T47D (cell line): ENCODE measurements around the gene DHX15.
A peak's percentile ranks its signal among the peaks of the same experiment; 100 is the strongest.

Experiments
- DNase-seq, 2 experiments: peaks; one replicate each; pipeline versions ENCODE4 v3.0.0 to v3.0.0-alpha.2; 2011 to 2012; ENCODE audit warnings: low read depth in 1 of 2, low spot score in 1 of 2
- JUND ChIP-seq: IDR thresholded peaks from 2 replicates; pipeline ENCODE4 v1.6.1; 2012; ENCODE audit warnings: low read depth
- in situ Hi-C: cut with HindIII; loops from 2 replicates; pipeline ENCODE4 v1.10.0; 2016; ENCODE audit warnings: low sequenced_read_pairs, low pct_unique_long_range_greater_than_20kb

Gene DHX15

GRCh38 chr4:24584211-24584850 is at the start of gene DHX15:
DHX15 (minus strand) TSS chr4:24584554; CDS start chr4:24584393, 161 bp downstream.
- TF ChIP-seq JUND, result no peak
- in situ Hi-C loops, result no loop called here
- DNase-seq, result peak; percentile 52 to 96

GRCh38 chr4:24632011-24632410 is 47.7 kb upstream of the DHX15 start:
- in situ Hi-C loops, result no loop called here
- no peak for DNase-seq
- TF ChIP-seq JUND, result no peak

- in situ Hi-C loops, result no loop called here
- DNase-seq, result no peak
- TF ChIP-seq JUND, result no peak
Measured at GRCh38 chr4:24630937-24631336, 46.6 kb upstream of the DHX15 start.

- DNase-seq, result no peak
- in situ Hi-C loops, result no loop called here
- no peak for TF ChIP-seq JUND
Measured at GRCh38 chr4:24625091-24625490, 40.7 kb upstream of the DHX15 start.

- no peak for DNase-seq
- no peak for TF ChIP-seq JUND
- in situ Hi-C loops, result no loop called here
Measured at GRCh38 chr4:24624381-24624780, 40.0 kb upstream of the DHX15 start.

- TF ChIP-seq JUND, result no peak
- DNase-seq, result no peak
- in situ Hi-C loops, result no loop called here
Measured at GRCh38 chr4:24622146-24622834, 37.9 kb upstream of the DHX15 start.

GRCh38 chr4:24615977-24616376 is 31.6 kb upstream of the DHX15 start:
- no peak for TF ChIP-seq JUND
- in situ Hi-C loops, result no loop called here
- no peak for DNase-seq

GRCh38 chr4:24614881-24615280 is 30.5 kb upstream of the DHX15 start:
- in situ Hi-C loops, result no loop called here
- DNase-seq, result no peak
- TF ChIP-seq JUND, result no peak

GRCh38 chr4:24613502-24613901 is 29.1 kb upstream of the DHX15 start:
- in situ Hi-C loops, result no loop called here
- no peak for DNase-seq
- TF ChIP-seq JUND, result no peak

GRCh38 chr4:24611575-24611974 is 27.2 kb upstream of the DHX15 start:
- no peak for DNase-seq
- in situ Hi-C loops, result no loop called here
- no peak for TF ChIP-seq JUND

GRCh38 chr4:24607334-24607733 is 23.0 kb upstream of the DHX15 start:
- in situ Hi-C loops, result no loop called here
- no peak for DNase-seq
- no peak for TF ChIP-seq JUND

GRCh38 chr4:24605216-24605615 is 20.9 kb upstream of the DHX15 start:
- no peak for DNase-seq
- no peak for TF ChIP-seq JUND
- in situ Hi-C loops, result no loop called here

GRCh38 chr4:24604558-24605214 is 20.3 kb upstream of the DHX15 start:
- in situ Hi-C loops, result no loop called here
- TF ChIP-seq JUND, result no peak
- no peak for DNase-seq
